NCI-H510A treated with DMSO at 0.1 percent for 48 hours (cell line): ENCODE results near the gene TRIM33.

Source experiments
- DNase-seq: peaks from one replicate; lab custom pipeline; 2025; lab: John Stamatoyannopoulos, UW

The TRIM33 gene

DNA sequence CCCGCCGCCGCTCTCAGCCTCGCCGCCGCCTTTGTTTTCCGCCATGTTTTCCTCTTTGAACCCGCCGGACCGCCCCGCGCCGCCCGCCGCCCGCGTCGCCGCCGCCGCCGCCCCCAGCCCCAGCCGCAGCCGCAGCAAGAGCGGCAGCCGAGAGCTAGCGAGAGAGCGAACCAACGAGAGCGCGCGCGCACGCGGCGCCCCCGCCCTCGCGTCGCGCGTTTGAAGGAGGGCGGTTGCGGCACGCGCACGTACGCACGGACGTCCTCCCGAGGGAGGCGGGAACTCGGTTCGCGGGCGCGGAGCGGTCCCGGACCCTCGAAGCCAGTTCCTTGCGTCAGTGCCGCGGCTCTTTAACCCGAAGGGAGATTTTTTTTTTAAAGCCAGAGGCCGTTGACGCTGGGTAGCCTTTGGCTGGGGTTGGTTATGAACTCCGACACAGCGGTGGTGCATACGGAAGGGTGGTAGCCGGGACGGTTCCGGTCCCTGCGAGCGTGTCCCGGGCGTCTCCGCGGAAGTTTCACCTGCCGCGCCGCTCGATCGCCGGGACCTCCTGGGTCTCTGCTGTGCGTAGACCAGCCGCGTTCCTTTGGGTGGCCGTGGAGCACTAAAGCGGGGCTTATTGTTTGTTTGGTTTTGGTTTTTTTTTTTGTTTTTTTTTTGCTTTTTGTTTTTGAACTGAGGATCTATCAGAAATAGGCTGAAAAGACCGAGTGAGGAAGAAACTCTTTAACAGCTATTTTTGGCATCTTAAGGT lies at the start of gene TRIM33:
TRIM33 (minus strand) TSS at position 172 of the 754 bp plus-strand sequence; CDS start at position 45, 127 bp downstream.
- peak; percentile 70 for DNase-seq

GRCh38 chr1:114559356-114559755 lies 48.4 kb upstream of the TRIM33 start:
- no peak for DNase-seq

- peak; percentile 9 for DNase-seq
These were observed 47.5 kb upstream of the TRIM33 start for GRCh38 chr1:114558544-114558943.

GRCh38 chr1:114554577-114554976 lies 43.6 kb upstream of the TRIM33 start:
- no peak for DNase-seq

- DNase-seq: no peak
These were observed 41.2 kb upstream of the TRIM33 start for GRCh38 chr1:114552106-114552639.

GRCh38 chr1:114551400-114551799 lies 40.4 kb upstream of the TRIM33 start:
- DNase-seq: no peak

DNA sequence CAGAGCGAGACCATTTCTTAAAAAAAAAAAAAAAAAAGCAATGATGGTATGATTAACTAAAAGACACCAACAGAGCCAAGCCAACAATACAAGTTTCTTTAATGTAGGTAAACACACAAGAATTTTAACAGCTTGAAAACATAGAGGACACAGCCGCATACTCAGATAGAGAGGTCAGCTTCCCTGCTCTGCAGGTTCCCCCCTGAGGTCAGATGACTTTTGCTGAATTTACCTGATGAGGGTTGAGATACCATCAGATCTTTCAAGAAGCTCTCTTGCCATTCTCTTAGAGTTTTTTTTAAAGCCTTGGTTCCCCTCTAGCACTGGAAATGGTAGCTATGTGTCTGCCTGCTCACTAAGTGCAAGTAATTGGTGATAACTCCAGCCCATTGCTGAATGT lies 39.3 kb upstream of the TRIM33 start:
- no peak for DNase-seq

- DNase-seq: no peak
These were observed 38.1 kb upstream of the TRIM33 start for GRCh38 chr1:114549137-114549536.

DNA sequence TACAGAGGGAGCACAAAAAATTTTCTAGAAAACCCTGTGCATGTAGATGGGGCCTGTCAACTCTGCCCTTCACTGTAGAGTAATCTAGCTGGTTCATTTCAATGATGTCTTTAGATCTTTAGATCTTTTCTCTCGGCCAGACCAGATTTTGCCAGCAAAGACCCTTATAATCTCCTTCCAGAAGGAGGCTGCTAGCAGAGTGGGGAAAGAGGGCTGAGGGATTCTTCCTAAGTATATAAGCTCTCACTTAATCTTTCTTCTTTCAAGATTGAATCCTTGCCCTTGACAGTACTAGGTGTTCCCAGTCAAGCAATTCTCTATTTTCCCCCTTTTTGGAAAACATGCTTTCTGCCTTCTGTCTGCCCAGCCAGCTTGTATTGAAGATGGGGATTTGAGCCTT lies 36.1 kb upstream of the TRIM33 start:
- no peak for DNase-seq

DNA sequence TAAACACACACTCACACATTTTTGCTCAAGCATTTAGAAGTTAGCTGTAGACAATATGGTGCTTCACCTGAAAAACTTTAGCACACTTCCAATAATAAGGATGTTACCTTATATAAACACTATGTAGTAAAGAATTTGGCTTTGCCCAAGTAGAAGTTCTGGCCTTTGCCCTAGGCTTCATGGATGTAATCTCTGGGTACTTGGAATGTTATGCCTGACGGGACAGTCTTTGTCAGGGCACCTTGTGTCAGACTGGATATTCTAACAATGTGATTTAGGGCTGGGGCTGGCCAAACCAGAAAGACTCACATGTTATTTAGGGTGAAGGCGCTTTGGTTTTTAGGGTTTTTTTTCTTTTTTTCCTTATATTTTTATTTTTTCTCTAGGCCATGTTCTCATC lies 34.8 kb upstream of the TRIM33 start:
- DNase-seq: no peak

- DNase-seq: no peak
These were observed 34.3 kb upstream of the TRIM33 start for GRCh38 chr1:114545315-114545714.

GRCh38 chr1:114540821-114541220 lies 29.8 kb upstream of the TRIM33 start:
- no peak for DNase-seq

DNA sequence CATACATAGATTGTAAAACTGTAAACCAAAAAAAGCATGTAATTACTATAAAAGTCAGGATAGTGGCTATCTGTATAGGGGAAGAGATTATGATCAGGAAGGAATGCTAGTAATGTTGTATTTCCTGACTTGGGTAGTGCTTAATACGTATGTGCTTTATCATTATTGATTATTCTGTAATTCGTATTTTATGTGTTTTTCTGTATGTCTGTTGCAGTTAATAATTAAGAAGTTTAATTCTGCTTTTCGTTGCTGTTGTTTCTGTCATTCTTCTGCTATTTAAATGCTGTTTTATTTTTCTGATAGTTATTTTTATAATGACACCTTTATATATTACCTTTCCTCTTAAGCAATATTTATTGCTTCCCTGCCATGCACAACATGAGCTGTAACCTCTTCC lies 29.3 kb upstream of the TRIM33 start:
- DNase-seq: no peak

- no peak for DNase-seq
These were observed 25.0 kb upstream of the TRIM33 start for GRCh38 chr1:114536043-114536442.

- DNase-seq: no peak
These were observed 24.4 kb upstream of the TRIM33 start for GRCh38 chr1:114535401-114535800.

- no peak for DNase-seq
These were observed 20.1 kb upstream of the TRIM33 start for GRCh38 chr1:114531094-114531493.

DNA sequence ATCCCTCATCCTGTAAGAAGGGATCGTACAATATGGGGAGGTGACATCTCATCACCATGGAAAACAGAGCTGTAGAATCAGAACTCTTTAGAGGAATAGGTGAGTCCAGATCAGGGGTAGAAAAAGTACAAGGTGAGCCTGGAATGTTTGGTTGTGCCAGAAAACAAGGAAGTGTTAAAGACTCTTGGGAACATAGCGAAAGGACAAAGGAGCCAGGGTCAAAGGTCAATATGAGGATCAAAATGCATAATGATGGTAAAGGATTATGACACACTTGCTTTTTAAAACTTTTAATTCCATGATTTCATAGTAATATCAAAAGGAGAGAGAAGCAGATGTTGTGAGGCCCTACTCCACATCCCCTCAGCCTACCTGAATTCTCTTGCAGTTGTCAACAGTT lies 19.2 kb upstream of the TRIM33 start:
- DNase-seq: no peak

- DNase-seq: peak; percentile 4
These were observed 13.9 kb upstream of the TRIM33 start for GRCh38 chr1:114524944-114525343.

DNA sequence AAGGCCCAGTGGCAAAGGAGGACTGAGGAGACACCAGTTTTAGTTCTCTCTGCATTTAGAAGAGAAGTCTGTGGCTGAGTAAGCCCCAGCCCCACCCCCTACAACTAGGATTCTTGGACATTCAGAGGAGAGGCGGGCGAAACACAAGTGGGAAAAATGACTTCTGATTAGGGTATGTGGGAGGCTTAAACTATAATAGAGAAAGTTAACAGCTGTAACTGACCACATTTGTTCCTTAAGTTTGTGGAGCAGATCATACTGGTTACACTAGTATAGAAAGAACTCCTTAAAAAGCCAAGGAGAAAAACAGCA lies 11.2 kb upstream of the TRIM33 start:
- no peak for DNase-seq

- no peak for DNase-seq
These were observed 10.6 kb upstream of the TRIM33 start for GRCh38 chr1:114521396-114522263.

DNA sequence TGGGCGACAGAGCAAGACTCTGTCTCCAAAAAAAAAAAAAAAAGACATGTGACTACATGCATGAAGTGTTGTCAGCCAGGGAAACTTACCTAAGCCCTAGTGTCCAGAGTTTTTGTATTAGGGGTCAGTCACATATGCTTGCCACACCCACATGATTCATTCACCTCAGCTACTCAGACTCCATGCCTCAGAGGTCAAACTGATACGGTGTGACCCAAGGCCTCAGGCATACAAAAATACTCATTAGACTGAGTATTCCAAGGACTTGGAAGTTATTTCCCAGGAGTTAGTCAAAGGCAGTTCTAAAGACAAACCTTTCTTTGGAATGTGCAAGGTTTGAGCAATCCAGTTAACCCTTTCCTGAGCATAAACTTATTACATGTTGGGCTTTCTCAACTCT lies 6.3 kb upstream of the TRIM33 start:
- DNase-seq: no peak

- no peak for DNase-seq
These were observed 1.7 kb upstream of the TRIM33 start for GRCh38 chr1:114512595-114513280.
